GM19468 (cell line): Measurements from ENCODE around the gene KRT73.

ENCODE experiments used
- ATAC-seq: cut with Tn5 transposase; IDR thresholded peaks from one replicate; pipeline ENCODE4 v1.9.1; 2021; ENCODE audit warnings: mild to moderate bottlenecking, moderate library complexity, moderate number of reproducible peaks; ENCODE audit not compliant: unreplicated experiment; ENCODE audit errors: extremely low read depth

KRT73 gene

DNA sequence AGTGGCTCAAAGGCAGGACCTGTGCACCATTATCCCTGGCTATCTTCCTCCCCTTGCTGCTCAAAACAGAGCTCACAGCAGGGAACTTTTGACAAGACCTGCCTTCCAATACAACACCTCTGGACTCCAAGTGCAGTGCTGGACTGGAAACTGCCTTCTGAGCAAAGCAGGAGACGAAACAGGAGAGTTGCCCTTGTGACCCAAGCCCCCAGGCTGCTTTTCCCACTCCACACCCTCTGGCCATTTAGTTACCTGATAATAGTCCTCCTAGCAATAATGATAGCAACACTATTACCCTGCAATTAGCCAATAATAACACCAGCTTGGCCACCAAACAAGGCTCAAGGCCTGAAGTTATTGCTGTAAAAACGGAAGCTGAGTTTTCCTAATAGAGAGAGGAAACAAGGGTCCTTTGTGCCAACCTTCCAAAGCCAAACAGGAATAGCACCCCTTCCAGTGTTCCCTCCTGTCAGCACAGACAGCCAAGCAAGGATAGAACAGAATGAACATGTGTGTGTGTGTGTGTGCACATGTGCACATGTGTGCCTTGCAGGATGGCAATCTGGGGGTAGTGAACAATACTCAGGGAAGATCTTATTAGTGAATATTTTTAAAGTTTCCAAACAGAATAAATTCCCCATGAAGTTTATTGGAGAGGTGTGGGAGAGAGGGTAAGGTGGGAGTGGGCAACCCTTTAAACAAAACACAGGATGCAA lies 9.2 kb upstream of the KRT73 start:
- ATAC-seq = no peak

DNA sequence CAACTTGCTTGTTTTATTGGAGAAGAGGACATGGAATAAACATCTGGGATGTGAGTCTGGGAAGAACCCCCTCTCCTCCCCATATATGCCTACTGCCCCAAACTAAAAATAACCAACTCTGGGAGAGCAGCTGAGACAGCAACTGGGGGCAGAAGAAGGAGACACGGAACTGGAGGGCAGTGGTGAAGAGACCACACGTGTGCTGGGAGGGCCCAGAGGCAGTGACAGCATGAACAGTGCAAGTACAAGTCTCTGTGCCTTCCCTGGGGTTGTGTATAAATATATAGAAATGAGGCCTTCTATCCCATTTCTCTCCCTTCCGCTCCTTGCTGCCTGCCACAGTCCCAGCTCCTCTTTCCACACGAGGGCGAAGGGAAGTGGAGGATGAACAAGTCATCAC lies 4.0 kb upstream of the KRT73 start:
- no peak for ATAC-seq

DNA sequence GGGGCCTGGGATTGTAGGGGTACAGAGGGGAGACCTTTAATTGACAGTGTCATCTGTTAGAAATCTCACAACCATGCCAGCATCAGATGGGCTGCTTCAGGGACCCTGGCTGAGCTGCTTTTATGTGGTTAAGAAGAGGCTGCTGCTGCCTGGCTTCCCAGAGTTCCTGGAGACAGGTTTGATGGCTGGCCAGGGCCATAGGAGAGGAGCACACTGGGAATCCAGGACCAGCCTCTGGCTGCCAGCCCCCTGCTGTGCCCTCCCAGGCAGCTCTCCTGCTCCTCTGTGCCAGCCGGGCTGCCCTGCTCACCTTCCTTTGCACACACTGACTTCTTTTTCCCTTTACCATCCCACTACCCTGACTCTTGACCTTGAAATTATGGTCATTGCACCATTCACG lies 507 bp upstream of the KRT73 start:
- ATAC-seq = no peak

DNA sequence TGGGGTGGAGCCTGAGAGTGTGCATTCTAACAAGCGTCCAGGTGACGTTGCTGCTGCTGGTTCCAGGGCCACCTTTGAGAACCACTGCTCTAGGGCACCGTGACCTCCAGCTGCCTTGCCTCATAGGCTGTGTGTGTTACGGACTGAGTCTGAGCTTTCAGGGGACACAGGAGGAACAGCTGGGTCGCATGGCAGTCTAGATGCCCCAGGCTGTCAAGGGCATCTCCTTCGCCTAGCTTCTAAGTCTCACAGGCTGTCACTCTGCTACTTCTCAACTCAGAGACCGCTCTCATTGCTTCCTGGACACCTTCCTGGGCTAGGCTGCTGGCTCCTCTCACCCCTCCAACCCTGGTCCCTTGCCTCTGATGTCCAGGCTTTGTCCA lies 965 bp downstream of the KRT73 start:
- no peak for ATAC-seq

DNA sequence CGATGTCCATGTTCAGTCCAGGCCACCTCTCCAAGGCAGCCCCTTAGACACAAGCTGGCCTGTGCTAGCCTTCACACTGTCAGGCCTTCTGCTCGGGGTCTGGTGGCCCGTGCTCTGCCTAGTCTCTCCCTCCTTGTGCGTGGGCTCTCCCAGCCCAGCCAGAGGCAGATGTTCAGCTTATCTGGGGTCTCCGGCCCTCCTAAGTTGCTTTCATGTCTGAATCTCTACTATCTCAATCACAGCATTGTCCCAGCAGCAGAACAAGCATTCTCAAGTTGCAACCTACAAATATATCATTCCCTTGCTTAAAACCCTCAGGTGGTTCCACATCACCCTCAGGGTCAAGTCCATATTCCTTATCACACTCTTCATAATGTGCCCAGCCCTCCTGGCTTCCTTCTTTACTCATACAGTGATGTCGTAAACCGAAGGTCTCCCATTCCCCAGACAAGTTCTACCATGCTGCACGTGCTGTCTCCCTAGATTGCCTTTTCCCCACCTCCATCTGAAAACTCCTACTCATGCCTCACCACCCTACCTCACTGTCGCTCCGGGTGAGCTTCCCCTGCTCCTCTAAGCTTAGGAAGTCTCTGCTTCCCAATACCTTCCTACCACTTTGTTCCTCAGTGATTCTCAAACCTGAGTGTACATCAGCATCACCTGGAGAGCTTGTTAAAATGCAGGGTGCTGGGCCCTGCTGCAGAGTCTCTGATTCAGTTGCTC lies 1.5 kb downstream of the KRT73 start:
- no peak for ATAC-seq

DNA sequence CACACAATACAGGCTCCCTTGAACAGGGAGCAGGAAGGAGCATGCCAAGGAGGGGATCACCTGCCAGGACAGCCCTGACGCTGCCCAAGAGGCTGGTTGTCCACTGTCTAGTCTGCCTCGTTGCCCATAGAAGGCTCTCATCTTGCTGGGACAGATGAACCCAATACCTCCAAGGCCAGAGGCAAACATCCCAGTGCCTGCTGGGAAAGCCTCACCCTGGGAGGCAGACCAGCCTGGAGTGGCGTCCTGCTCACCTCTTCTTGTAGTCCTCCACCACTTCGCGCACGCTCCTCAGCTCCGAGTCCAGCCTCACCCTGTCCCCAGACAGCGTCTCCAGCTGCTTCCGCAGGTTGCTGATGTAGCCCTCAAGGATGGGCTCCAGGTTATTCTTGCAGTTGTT lies 2.4 kb downstream of the KRT73 start:
- no peak for ATAC-seq

DNA sequence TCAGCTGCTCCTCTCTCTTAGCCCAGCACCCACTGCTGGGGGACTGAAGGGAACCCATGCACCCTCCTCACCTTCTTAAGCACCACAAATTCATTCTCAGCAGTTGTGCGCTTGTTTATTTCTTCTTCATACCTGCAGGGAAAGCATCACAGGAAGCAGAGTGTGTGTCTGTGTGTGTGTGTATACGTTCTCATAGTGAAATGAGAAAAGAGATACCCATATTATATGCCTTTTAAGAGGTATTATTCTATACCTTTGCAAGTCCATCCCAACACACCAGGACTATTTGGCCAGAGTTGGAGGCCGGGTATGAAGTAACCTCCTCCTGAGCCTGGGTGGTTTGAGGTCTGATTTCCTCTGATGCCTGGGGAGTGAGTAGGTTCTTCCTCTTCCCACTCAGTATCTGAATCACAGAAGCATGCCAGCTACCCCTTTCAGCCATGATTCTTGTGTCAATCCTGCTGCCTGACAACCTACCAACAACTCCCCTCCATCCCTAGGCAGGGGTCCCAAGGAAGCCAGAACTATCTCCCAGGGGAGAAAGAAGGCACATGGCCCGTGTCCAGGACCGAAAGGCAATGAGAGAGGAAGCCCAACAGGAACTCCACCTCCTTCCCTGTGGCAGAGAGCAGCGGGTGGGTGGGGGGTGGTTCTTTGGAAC lies 3.0 kb downstream of the KRT73 start:
- no peak for ATAC-seq

DNA sequence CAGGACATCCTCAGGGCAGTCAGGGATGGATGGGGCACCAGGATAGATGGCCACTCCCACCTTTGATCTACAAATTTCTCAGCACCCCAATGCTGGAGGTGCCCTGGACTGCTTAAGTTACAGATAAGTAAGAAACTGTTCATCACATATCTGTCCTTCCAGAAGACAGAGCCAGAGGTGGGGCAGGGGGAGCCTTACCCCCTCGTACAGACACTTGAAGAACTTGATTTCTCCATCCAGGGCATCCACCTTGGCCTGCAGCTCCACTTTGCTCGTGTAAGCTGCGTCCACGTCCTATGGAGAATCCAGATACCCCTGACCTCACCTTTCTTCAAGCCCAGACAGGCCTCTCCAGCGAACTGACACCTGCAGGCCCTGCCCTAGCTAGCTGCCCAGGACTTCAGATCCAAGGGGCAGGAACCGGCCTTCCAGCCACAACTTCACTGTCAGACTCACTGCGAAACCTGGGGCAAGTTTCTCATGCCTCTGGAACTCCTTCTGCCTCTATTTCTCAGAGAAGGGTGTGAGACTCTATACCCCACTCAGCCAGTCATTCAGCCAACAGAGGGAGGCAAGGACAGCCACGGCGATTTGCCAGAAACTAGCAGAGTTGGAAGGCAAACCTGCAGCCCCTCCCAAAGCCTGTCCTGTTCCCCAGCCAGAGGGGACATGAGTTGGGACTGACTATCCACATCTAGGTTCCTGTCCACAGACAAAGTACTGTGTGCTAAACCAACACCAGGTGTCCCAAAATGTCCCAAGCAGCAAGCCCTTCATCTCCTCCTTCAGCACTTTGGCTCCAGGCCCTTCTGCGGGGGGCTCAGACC lies 3.8 kb downstream of the KRT73 start:
- no peak for ATAC-seq

DNA sequence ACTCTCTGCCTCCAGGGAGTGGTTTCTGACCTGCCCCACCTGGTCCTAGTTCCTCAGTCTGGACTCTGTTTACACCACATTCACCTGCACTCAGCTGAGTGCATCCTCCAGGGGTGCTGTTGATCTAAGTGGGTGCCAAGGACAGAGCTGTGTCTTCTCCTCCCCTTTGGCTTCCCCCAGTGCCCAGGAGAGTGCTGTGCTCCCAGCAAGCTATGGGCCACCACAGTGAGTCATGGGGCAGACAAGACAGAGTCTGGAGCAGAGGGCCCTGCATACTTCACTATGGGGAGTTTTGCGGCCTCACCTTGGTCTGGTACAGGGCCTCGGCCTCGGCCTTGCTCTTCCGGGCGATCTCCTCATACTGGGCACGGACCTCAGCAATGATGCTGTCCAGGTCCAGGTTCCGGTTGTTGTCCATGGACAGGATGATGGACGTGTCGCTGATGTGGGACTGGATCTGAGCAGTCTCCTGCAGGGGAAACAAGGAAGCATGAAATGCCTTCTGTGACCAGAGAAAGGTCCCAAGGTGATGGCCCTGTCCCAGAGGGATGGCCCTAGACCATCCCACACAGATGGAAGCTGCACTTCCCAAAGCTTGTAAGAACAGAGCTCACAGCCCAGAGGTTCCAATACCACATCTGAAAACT lies 4.9 kb downstream of the KRT73 start:
- no peak for ATAC-seq

DNA sequence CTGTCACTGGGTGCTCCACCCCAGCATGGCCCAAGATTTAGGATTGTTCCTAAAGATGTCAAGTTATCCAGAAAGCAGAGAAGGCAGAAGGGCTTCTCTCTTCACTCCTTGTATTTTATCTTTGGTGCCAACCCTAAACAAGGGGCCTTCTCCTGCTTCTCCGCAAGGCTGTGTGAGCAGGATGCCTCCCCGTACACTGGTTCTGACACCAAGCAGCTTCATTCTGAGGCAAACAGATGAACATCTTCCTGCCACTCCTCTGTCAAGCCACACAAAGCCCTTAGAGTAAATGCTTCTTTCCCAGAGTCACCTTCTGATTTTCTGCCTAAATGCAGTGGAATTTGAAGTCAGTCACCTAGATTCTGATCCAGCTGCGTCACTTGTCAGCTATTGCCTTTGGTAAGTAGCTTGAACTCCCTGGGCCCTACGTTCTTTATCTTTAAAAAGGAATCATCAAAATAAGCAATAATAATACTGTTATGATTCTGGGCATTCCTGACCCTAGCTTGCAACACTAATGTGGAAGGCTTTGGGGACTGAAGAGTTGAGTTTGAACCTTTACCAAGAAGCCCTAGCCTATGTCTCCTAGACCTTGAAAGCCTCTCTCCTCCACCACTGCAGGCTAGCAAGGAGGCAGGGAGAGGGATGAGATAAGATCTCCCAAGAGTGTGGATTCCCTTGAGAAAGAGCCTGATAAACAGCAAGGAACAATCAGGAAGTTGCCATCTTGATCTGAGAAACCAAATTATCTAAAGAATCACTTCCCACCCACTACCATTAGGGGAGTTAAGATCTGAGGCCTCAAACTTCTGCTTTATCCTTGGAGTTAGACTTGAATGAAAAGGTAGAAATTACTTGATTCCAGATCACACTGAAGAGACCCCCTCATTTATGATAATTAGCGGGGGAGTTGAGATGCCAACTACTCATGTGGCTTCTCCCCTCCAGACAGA lies 5.7 kb downstream of the KRT73 start:
- no peak for ATAC-seq

DNA sequence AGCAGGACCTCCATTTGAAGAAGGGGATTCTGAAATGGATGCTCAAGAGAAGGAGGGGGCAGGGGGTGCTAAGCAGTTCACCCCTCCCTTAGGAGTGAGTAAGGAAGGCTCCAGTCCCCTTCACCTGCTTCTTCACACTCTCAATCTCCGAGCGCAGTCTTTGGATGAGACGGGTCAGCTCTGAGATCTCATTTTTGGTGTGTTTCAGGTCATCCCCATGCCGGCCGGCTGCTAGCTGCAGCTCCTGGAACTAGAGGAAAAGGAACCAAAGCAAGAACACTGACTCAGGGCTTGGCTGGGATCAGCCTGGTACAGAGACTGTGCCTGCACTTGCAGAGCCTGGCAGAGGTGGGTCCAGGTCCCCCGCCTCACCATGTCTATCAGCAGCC lies 7.3 kb downstream of the KRT73 start:
- ATAC-seq = no peak

DNA sequence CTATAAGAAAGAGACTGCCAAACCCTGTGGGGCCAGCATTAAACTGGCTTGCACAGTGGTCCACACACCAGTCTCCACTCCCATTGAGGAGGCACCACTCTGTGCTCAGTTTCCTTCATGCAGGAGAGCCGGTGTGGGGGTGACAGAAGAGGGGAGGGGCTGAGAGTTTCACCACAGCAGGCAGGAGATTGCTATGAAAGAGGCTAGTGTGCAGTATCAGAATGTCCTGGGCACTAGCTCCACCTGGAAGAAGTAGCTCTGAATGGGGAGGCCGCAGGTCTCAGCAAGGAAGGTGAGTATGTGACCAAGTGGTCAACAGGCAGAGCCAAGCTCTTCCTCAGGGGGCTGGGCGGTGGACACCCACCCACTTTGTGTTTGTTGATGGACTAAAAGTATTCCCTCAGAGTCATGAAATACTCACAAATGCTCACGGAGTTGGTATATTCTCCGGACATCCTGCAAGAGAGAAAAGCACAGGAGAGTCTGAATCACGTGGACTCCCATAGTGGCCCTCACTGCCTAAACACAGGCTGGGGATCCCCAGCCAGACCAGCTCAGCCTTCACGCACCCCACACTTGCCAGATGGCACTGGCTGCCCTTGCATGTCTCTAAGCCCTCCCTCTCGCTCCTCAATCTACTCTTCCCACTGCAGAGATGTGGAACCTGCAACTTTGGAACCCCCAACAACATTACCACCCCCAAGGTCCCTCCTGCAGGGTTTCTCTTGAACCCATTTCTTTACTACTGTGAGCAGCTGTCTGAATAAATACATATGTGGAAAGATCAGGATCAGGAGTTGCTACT lies 9.3 kb downstream of the KRT73 start:
- ATAC-seq = no peak

DNA sequence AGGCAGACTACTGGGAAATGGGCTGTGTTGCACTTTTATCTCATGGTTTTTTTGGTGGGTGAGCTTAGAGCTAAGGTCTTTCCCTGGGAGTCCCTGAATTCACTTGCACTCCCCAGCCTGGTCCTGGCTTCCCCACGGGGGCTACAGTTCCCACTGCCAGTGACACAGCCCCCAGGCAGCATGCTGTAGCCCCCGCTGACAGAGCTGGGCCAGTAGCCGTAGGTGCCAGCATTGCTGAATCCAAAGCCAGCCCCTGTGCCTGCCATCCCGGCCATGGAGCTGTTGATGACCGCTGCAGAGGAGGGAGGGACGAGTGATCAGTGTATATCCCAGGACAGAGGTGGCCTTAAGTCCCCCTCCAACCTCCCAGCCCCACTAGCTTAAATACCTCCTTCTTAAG lies 10.2 kb downstream of the KRT73 start:
- ATAC-seq = no peak

DNA sequence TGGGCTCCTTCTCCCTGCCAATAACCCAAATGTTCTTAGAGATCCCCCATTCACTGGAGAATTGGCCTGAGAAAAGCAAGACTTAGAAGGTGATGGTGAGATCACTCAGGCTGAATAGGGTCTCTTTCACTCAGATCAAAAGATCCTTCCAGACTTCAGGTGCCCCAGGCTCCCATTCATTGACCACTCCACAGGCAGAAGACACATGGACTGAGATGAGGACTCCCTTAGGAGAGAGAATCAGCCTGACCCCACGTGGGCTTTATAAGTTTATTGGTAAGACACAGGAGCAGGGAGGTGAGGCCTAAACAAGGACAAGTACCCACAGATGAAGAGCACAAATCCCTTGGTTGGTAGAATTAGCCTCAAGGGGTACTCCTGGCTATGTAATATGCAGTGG lies 11.0 kb downstream of the KRT73 start:
- no peak for ATAC-seq

DNA sequence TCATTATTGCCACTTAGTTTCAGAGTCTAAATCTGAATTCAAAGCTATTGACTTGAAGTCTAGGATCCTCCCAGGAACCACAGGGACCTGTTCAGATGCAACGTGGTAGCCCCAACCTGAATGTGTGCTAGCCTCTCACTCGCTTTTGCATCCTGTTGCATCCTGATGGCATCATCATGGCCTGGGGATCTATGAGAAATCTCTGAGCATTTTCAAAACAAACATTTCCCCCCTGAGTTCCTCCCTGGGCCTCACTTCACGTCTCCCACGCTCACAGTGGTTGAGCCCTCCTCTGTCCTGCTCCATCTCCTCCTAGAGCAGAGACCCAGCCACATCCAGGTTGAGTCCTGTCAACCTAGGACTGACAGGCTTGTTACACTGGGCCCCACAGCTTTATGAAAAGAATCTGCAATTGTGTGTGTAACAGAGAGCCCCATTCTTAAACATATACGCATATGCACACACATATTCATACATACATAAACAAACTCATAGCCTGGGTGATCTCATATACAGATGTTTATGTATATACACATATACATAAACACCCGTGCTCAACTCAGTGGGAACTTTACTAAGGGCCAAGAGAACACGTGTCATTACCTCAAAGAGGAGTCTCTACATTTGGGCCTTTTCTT lies 11.7 kb downstream of the KRT73 start:
- ATAC-seq = no peak

DNA sequence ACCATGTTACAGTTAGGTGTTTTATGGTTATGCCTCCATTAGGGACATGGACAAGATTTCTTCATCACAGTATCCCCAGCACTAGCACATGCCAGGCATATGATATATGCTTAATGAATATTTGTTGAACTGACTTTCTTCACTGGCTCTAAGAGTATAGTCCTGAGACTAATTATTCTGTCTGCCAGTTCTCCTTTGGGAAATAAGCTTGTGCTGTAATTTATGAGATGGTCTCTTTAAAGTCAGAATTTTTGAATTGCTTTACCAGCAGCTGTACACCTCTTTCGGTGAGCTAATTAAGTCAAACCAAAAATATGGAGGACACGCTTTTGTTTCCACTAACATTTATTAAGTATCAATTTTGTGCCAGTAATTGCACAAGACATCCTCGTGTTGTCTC lies 12.3 kb downstream of the KRT73 start:
- no peak for ATAC-seq

DNA sequence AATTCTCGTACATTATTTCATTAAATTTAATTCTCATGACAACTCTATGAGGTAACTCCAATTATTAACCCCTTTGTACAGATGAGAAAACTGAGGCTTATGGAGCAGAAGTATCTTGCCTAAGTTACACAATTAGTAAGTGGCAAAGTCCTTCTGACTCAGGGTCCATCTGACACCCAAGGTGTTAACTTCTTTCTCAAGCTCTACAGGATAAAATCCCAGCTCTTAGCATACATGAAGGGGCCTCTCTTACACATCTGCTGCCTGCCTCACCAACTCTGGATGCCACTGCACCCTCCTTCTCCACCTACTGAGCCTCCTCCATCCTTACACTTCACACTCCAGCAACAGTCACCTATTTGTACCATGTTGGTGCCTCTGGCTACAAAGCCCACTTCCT lies 12.8 kb downstream of the KRT73 start:
- ATAC-seq = no peak

DNA sequence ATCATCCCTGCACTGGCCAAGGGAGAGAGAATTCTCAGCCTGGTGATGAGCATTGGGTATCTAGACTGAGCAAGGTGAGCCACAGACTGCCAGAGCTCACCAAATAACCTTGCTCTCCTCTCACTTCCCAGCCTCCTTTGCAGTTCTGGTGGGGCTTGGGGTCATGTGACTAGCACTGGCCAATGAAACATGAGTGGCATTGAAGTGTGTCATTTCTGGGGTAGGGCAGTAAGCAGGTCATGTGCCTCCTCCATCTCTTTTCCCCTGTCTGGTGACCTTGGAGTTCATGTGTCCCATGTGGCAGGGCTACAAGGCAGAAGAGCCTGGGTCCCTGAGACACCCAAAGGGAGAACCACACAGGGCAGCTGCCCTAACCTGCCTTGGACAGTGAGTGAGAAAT lies 13.5 kb downstream of the KRT73 start:
- ATAC-seq = no peak
